H1 (cell line): ENCODE measurements around the gene GALNT9. TPM values are rescaled to one million over a fixed set of nuclear protein-coding genes. Genes with fewer than 3 reads are reported as not detected.

Experiments
- CTCF ChIA-PET: fragments of 300-600 bp; sonication (Branson Sonifier 250); formaldehyde crosslinking; loops from one replicate; lab custom pipeline; 2021; ENCODE audit not compliant: partially characterized antibody; lab: Charles Lee
- POLR2A ChIA-PET: fragments of 300-600 bp; sonication (Branson Sonifier 250); formaldehyde crosslinking; loops from one replicate; lab custom pipeline; 2021; ENCODE audit warnings: inconsistent platforms; ENCODE audit not compliant: partially characterized antibody; lab: Charles Lee
- DNase-seq, 2 experiments: peaks; one replicate each; pipeline versions ENCODE4 v3.0.0 to v3.0.0-alpha.2; 2010 to 2022; ENCODE audit warnings: low spot score in 2 of 2, low read depth in 1 of 2, mixed read lengths in 1 of 2
- FAIRE-seq: peaks from 2 replicates; lab custom pipeline; 2011; peaks lifted over from hg19 to GRCh38; lab: Jason Lieb, UNC
- H2AFZ ChIP-seq: 2 replicates; pipeline ENCODE4 v1.8.1; 2012; ENCODE audit warnings: low read length, inconsistent platforms
- H2AK5ac ChIP-seq: 2 replicates; pipeline ENCODE4 v1.6.1; 2013; ENCODE audit warnings: low read depth, low read length
- H2BK120ac ChIP-seq: replicated peaks from 2 replicates; pipeline ENCODE3; 2013; ENCODE audit warnings: low read depth, low read length, inconsistent platforms
- H2BK12ac ChIP-seq: 2 replicates; pipeline ENCODE4 v1.6.1; 2013; ENCODE audit warnings: low read depth, low read length
- H2BK15ac ChIP-seq: 2 replicates; pipeline ENCODE4 v1.6.1; 2013; ENCODE audit warnings: low read length
- H2BK20ac ChIP-seq: 2 replicates; pipeline ENCODE4 v1.6.1; 2013; ENCODE audit warnings: low read length
- H2BK5ac ChIP-seq: 2 replicates; pipeline ENCODE4 v1.6.1; 2013; ENCODE audit warnings: low read depth, low read length
- H3K14ac ChIP-seq: 2 replicates; pipeline ENCODE4 v1.6.1; 2013; ENCODE audit warnings: inconsistent platforms; ENCODE audit not compliant: insufficient read length
- H3K18ac ChIP-seq: 2 replicates; pipeline ENCODE4 v1.6.1; 2013; ENCODE audit warnings: low read length; ENCODE audit errors: extremely low read depth
- H3K23ac ChIP-seq: 2 replicates; pipeline ENCODE4 v1.6.1; 2013; ENCODE audit warnings: inconsistent platforms; ENCODE audit not compliant: insufficient read length
- H3K23me2 ChIP-seq: 2 replicates; pipeline ENCODE4 v1.6.1; 2013; ENCODE audit warnings: low read depth, low read length
- H3K27ac ChIP-seq: 2 replicates; pipeline ENCODE4 v1.6.1; 2011; ENCODE audit warnings: low read depth, low read length, inconsistent platforms
- H3K27me3 ChIP-seq, 4 experiments: replicated peaks in 1 of 4; 1 replicate in 1 of 4; 2 replicates in 3 of 4; pipeline versions ENCODE4 v1.6.1 to v1.8.1; 2011 to 2013; ENCODE audit warnings: low read length in 3 of 4, mild to moderate bottlenecking in 3 of 4, inconsistent platforms in 2 of 4, mixed read lengths in 2 of 4, moderate library complexity in 1 of 4; ENCODE audit not compliant: control insufficient read depth in 3 of 4, insufficient read depth in 3 of 4; ENCODE audit errors: extremely low read depth in 1 of 4
- H3K36me3 ChIP-seq, 4 experiments: 2 replicates each; pipeline versions ENCODE4 v1.6.1 to v1.8.1; 2011 to 2013; ENCODE audit warnings: mild to moderate bottlenecking in 4 of 4, low read length in 3 of 4, moderate library complexity in 2 of 4, control low read depth in 1 of 4, inconsistent platforms in 1 of 4; ENCODE audit not compliant: insufficient read depth in 4 of 4, control insufficient read depth in 2 of 4
- H3K4ac ChIP-seq: replicated peaks from 2 replicates; pipeline ENCODE3; 2013; ENCODE audit warnings: low read length, low read depth, mixed read lengths, inconsistent platforms; ENCODE audit not compliant: insufficient read length
- H3K4me1 ChIP-seq, 4 experiments: replicated peaks in 1 of 4; 1 replicate in 1 of 4; 2 replicates in 3 of 4; pipeline versions ENCODE4 v1.6.1 to v1.8.1; 2011 to 2013; ENCODE audit warnings: low read length in 3 of 4, inconsistent platforms in 2 of 4, mixed read lengths in 1 of 4; ENCODE audit not compliant: insufficient read depth in 4 of 4, control insufficient read depth in 3 of 4
- H3K4me2 ChIP-seq, 2 experiments: 2 replicates each; pipeline versions ENCODE4 v1.6.1 to v1.8.1; 2011 to 2013; ENCODE audit warnings: low read depth in 2 of 2, low read length in 2 of 2, control low read depth in 1 of 2, inconsistent platforms in 1 of 2, mild to moderate bottlenecking in 1 of 2; ENCODE audit not compliant: insufficient read depth in 1 of 2
- H3K4me3 ChIP-seq, 4 experiments: fragments of 200-600, 300-600 bp in 1 of 4; sonication (generic), shearing (Covaris generic), sonication (Bioruptor Twin) in 1 of 4; 2 replicates each; pipeline versions ENCODE4 v1.5.1 to v1.8.1; 2011 to 2016; ENCODE audit warnings: low read length in 4 of 4, low read depth in 3 of 4, control low read depth in 2 of 4, inconsistent platforms in 2 of 4, mild to moderate bottlenecking in 2 of 4, mixed read lengths in 1 of 4, moderate library complexity in 1 of 4; ENCODE audit not compliant: insufficient read depth in 2 of 4; ENCODE audit errors: extremely low read depth in 1 of 4
- H3K56ac ChIP-seq: replicated peaks from 2 replicates; pipeline ENCODE3; 2013; ENCODE audit warnings: low read depth, mild to moderate bottlenecking, mixed read lengths, low read length, inconsistent platforms; ENCODE audit not compliant: insufficient read length
- H3K79me1 ChIP-seq: 2 replicates; pipeline ENCODE4 v1.6.1; 2013; ENCODE audit warnings: low read depth, low read length, control low read depth
- H3K79me2 ChIP-seq, 2 experiments: 2 replicates each; pipeline versions ENCODE4 v1.6.1 to v1.8.1; 2012 to 2013; ENCODE audit warnings: low read length in 2 of 2, mild to moderate bottlenecking in 2 of 2, inconsistent platforms in 1 of 2; ENCODE audit not compliant: insufficient read depth in 2 of 2, control insufficient read depth in 1 of 2
- H3K9ac ChIP-seq, 4 experiments: replicated peaks in 1 of 4; 1 replicate in 1 of 4; 2 replicates in 3 of 4; pipeline versions ENCODE4 v1.6.1 to v1.8.1; 2011 to 2013; ENCODE audit warnings: low read depth in 3 of 4, low read length in 3 of 4, control low read depth in 2 of 4, mild to moderate bottlenecking in 2 of 4, moderate library complexity in 2 of 4, inconsistent platforms in 1 of 4; ENCODE audit errors: extremely low read depth in 1 of 4
- H3K9me3 ChIP-seq, 2 experiments: 2 replicates each; pipeline versions ENCODE4 v1.6.1 to v1.8.1; 2012 to 2013; ENCODE audit warnings: mild to moderate bottlenecking in 2 of 2, moderate library complexity in 2 of 2, control low read depth in 1 of 2, inconsistent platforms in 1 of 2, low read depth in 1 of 2, low read length in 1 of 2, mixed read lengths in 1 of 2; ENCODE audit not compliant: insufficient read depth in 2 of 2
- H4K20me1 ChIP-seq, 2 experiments: replicated peaks in 1 of 2; 2 replicates each; pipeline versions ENCODE3 to v1.8.1; 2011 to 2013; ENCODE audit warnings: inconsistent platforms in 2 of 2, low read length in 2 of 2, mild to moderate bottlenecking in 1 of 2; ENCODE audit not compliant: insufficient read depth in 2 of 2, control insufficient read depth in 1 of 2
- H4K5ac ChIP-seq: 2 replicates; pipeline ENCODE4 v1.6.1; 2013; ENCODE audit warnings: low read length, low read depth, mixed read lengths, inconsistent platforms; ENCODE audit not compliant: insufficient read length
- H4K8ac ChIP-seq: 2 replicates; pipeline ENCODE4 v1.8.0; 2013; ENCODE audit warnings: mild to moderate bottlenecking, moderate library complexity, low read length, inconsistent platforms; ENCODE audit not compliant: insufficient read depth; ENCODE audit errors: extremely low read depth
- H4K91ac ChIP-seq: replicated peaks from 2 replicates; pipeline ENCODE3; 2013; ENCODE audit warnings: low read length, mixed read lengths, inconsistent platforms; ENCODE audit not compliant: insufficient read length
- WGBS, 2 experiments: shearing (Covaris generic) in 1 of 2; methylation state at CpG; one replicate each; pipeline versions ENCODE4 v1.1.6 to v1.1.7; 2013 to 2015; ENCODE audit warnings: low lambda C conversion rate in 2 of 2, mixed read lengths in 2 of 2, inconsistent platforms in 1 of 2, low coverage in 1 of 2, missing lambda C conversion rate in 1 of 2; ENCODE audit not compliant: insufficient replicate concordance in 2 of 2, insufficient coverage in 1 of 2, insufficient read length in 1 of 2; ENCODE audit errors: extremely low coverage in 1 of 2, missing lambda C conversion rate in 1 of 2; 5-methylcytosine and 5-hydroxymethylcytosine counted together
- polyA plus RNA-seq, 7 experiments: library from polyadenylated mRNA; depleted of rRNA in 3 of 7; stranded (reverse) in 5 of 7; unstranded in 2 of 7; fragments of >200 nt in 5 of 7; fragments of 200-250 nt in 2 of 7; gene quantifications; 1 replicate in 5 of 7; 2 replicates in 1 of 7; 4 replicates in 1 of 7; pipeline versions ENCODE4 v1.2.1 to v1.2.3, GENCODE V29; 2011 to 2013; ENCODE audit warnings: missing spikeins in 2 of 7, mixed read lengths in 2 of 7
- total RNA-seq: library from RNA; stranded (reverse); fragmentation: NEBNext Ultra II Directional; extraction: Animal tissue kit (Norgen Biotek cat#: 25700); gene quantifications from 2 replicates; pipeline ENCODE4 v1.2.1, GENCODE V29; 2021
- TF ChIP-seq, protein P1 (sequence below), 3 experiments: IDR thresholded peaks; 1 replicate in 2 of 3; 2 replicates in 1 of 3; pipeline versions ENCODE4 v1.5.1 to v1.6.1; 2011; ENCODE audit warnings: low read length in 3 of 3, mild to moderate bottlenecking in 3 of 3, inconsistent platforms in 2 of 3, low read depth in 1 of 3, moderate library complexity in 1 of 3; ENCODE audit not compliant: insufficient read depth in 1 of 3; ENCODE audit errors: control extremely low read depth in 1 of 3

GALNT9 gene
- total and polyA plus RNA-seq, 2 of the 8 experiments (the other 6 are each of a cell fraction or from before 2014, with no cell fraction given): 2.0 to 3.6 TPM

DNA sequence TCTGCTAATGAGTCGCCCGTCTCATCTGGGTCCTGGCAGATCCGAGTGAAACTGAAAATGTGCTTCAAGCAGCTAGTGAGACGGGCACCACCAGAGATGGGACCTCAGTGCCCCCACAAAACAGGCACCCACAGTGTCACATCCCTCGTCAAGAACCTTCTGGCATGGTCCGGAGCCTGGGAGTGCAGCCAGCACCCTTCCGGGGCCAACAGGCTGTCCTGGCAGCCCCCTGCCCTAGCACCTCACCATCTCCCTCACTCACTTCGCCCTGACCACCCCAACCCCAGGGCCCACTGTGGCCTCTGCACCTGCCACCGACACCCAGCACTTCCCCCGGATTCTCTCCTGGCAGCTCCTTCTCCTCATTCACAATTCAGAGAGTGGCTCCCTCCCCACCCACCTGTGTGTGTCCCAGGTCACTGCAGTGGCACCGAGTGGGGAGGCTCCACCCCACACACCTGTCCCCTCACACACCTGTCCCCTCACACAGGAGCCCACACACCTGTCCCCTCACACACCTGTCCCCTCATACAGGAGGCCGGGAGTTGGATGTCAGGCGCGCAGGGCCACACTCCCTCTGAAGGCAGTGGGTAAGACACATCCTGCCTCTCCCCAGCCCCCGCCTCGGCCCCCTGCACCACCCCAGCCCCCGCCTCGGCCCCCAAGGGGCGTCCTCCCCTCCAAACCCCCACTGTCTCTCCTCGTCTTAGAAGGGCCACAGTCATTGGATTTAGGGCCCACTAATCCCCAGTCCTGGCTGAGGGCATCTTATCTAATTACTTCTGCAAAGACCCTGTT lies 7.9 kb downstream of the GALNT9 start:
- Histone ChIP-seq H3K36me3 (no peaks in the 10 kb centered on the region), H3K27ac (no peak overlapping the region), H4K91ac (no peak overlapping the region), H4K8ac (no peak overlapping the region), H3K79me2 (no peaks in the 10 kb centered on the region), H2AFZ (no peak overlapping the region)
- DNase-seq: no peak
- TF ChIP-seq, protein P1, sequence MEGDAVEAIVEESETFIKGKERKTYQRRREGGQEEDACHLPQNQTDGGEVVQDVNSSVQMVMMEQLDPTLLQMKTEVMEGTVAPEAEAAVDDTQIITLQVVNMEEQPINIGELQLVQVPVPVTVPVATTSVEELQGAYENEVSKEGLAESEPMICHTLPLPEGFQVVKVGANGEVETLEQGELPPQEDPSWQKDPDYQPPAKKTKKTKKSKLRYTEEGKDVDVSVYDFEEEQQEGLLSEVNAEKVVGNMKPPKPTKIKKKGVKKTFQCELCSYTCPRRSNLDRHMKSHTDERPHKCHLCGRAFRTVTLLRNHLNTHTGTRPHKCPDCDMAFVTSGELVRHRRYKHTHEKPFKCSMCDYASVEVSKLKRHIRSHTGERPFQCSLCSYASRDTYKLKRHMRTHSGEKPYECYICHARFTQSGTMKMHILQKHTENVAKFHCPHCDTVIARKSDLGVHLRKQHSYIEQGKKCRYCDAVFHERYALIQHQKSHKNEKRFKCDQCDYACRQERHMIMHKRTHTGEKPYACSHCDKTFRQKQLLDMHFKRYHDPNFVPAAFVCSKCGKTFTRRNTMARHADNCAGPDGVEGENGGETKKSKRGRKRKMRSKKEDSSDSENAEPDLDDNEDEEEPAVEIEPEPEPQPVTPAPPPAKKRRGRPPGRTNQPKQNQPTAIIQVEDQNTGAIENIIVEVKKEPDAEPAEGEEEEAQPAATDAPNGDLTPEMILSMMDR (IDR thresholded peaks at IDR 0.05; ENCODE audit: control extremely low read depth in 1 of 3, insufficient read depth in 1 of 3, low read depth in 1 of 3, low read length in 3 of 3): no peak
- TF ChIP-seq, all 59 proteins: peak for 0
- Histone ChIP-seq H2BK5ac (no peak overlapping the region), H2BK20ac (no peak overlapping the region), H3K56ac (no peak overlapping the region), H2AK5ac (no peak overlapping the region), H3K23ac (no peak overlapping the region), H3K23me2 (no peaks in the 10 kb centered on the region), H3K27me3 (peaks cover 0 to 22% (median 8%) of the 10 kb centered on the region in 4 experiments; a peak in 4 of 7 replicates), H3K79me1 (no peaks in the 10 kb centered on the region), H2BK120ac (no peak overlapping the region), H4K20me1 (no peaks in the 10 kb centered on the region), H3K18ac (no peak overlapping the region), H3K9me3 (no peaks in the 10 kb centered on the region), H2BK15ac (no peak overlapping the region), H3K14ac (no peak overlapping the region), H3K4me1 (no peaks in the 10 kb centered on the region; a peak in 1 of 7 replicates), H4K5ac (no peak overlapping the region), H3K4me3 (no peak overlapping the region), H3K9ac (no peak overlapping the region), H2BK12ac (no peak overlapping the region), H3K4ac (no peak overlapping the region), H3K4me2 (no peak overlapping the region)
- WGBS, 2 experiments: 89% methylated on average over 11 of the region's 20 CpGs; no CpG with 5 or more reads in 1 of the 2 experiments
- POLR2A ChIA-PET: no interaction called here
- CTCF ChIA-PET: interaction anchor here (0.7 to 1.3 kb wide), 2 partner anchors 15 to 69 kb away, joined by 3 to 4 read pairs; no protein-coding TSS in a partner anchor
- FAIRE-seq: no peak
